ENCODE results near the gene TUBG1. TPM values are rescaled to one million over a fixed set of nuclear protein-coding genes. Genes with fewer than 3 reads are reported as not detected.
A peak's percentile ranks its signal among the peaks of the same experiment; 100 is the strongest.

TUBG1 gene
- total RNA-seq, 2 experiments from 2014 or later: 113 to 114 TPM

DNA sequence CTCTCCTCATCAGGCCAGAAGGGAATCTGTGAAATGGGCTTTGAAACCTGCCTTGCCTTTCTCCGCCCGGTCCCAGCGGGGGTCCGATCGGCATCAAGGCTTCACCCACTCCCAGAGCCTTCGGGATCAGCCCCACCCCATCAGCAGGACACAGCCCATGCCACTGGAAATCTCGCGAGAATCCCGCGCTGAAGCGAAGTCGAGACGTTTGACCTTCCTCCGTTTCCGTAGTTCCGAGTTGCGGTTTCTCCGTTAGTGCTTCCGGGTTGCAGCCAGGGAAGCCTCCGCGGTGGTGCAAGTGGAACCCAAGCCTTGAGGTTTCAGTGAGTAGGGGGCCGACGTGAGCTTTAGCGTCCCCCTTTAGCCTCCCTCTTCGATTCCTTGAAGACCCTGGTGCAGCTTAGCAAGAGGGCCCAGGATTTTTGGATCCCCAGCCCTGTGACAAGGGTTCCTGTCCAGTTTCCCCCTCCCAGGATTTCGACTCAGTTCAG, 47.5 kb upstream of the TUBG1 start, which contains the start of gene COASY:
Gene COASY (plus strand): TSS at position 252 of the 491 bp plus-strand sequence. CDS start 475 bp downstream, outside the sequence.
- peak within 1 kb of the TSS; percentile 73 for H3K4me2 ChIP-seq (ENCODE audit: low read length)
- H3K9me3 ChIP-seq (ENCODE audit: low read length): no peaks in the 10 kb centered on the region
- H3K27ac ChIP-seq (ENCODE audit: low read depth, low read length, poor library complexity, severe bottlenecking): peak within 1 kb of the TSS; percentile 55
- ChIA-PET CTCF (ENCODE audit: unreplicated experiment) (no interaction called here), POLR2A (interaction anchor here (0.6 kb wide), 1 partner anchor 44 kb away, joined by 5 read pairs; no protein-coding TSS in a partner anchor)
- intact Hi-C loops (cut with micrococcal nuclease; ENCODE audit: unreplicated experiment): no loop called here
- no peaks in the 10 kb centered on the region for H4K20me1 ChIP-seq (ENCODE audit: insufficient read depth, low read length)
- peak within 1 kb of the TSS; percentile 81; the same call in 1 of the 2 replicates for H2AFZ ChIP-seq (ENCODE audit: low read length)
- TF ChIP-seq EZH2phosphoT487 (IDR thresholded peaks at IDR 0.05; ENCODE audit: borderline replicate concordance, low read depth, low read length): no peak
- TF ChIP-seq, protein P1, sequence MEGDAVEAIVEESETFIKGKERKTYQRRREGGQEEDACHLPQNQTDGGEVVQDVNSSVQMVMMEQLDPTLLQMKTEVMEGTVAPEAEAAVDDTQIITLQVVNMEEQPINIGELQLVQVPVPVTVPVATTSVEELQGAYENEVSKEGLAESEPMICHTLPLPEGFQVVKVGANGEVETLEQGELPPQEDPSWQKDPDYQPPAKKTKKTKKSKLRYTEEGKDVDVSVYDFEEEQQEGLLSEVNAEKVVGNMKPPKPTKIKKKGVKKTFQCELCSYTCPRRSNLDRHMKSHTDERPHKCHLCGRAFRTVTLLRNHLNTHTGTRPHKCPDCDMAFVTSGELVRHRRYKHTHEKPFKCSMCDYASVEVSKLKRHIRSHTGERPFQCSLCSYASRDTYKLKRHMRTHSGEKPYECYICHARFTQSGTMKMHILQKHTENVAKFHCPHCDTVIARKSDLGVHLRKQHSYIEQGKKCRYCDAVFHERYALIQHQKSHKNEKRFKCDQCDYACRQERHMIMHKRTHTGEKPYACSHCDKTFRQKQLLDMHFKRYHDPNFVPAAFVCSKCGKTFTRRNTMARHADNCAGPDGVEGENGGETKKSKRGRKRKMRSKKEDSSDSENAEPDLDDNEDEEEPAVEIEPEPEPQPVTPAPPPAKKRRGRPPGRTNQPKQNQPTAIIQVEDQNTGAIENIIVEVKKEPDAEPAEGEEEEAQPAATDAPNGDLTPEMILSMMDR (conservative IDR thresholded peaks at IDR 0.05; ENCODE audit: low read length): no peak
- peak within 1 kb of the TSS; percentile 82 for H3K4me3 ChIP-seq (ENCODE audit: low read depth, low read length, poor library complexity, severe bottlenecking)
- peaks cover 39% of the 10 kb centered on the region for H3K36me3 ChIP-seq (ENCODE audit: insufficient read depth, low read length)
- no TSS peak for BruUV-seq (replicated peaks)
- H3K79me2 ChIP-seq (ENCODE audit: insufficient read depth, low read depth, low read length): peaks cover 25% of the 10 kb centered on the region
- H3K4me1 ChIP-seq (ENCODE audit: insufficient read depth, low read length, poor library complexity, severe bottlenecking): peaks cover 34% of the 10 kb centered on the region
- no peaks in the 10 kb centered on the region for H3K9me2 ChIP-seq (ENCODE audit: insufficient read depth, low read length)
- peak; percentile 98 for DNase-seq (ENCODE audit: low spot score)

DNA sequence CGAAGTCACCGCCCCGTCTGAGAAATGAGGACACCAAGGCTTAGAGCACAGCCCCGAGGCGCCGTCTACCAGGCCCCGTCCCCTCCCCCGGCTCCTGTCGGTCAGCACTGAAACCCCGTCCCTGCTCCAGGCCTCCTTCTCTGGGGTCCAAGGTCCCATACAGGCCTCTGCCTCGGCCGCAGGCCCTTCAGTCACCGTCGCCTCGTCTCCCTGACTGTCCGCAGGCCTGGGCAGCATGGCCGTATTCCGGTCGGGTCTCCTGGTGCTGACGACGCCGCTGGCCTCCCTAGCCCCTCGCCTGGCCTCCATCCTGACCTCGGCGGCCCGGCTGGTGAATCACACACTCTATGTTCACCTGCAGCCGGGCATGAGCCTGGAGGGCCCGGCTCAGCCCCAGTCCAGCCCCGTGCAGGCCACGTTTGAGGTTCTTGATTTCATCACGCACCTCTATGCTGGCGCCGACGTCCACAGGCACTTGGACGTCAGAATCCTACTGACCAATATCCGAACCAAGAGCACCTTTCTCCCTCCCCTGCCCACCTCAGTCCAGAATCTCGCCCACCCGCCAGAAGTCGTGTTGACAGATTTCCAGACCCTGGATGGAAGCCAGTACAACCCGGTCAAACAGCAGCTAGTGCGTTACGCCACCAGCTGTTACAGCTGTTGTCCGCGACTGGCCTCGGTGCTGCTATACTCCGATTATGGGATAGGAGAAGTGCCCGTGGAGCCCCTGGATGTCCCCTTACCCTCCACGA, 46.9 kb upstream of the TUBG1 start:
- H3K27ac ChIP-seq (ENCODE audit: low read depth, low read length, poor library complexity, severe bottlenecking): peak overlapping the region; percentile 55
- POLR2A ChIA-PET: no interaction called here
- no peaks in the 10 kb centered on the region for H4K20me1 ChIP-seq (ENCODE audit: insufficient read depth, low read length)
- H3K36me3 ChIP-seq (ENCODE audit: insufficient read depth, low read length): peaks cover 41% of the 10 kb centered on the region
- no peaks in the 10 kb centered on the region for H3K9me2 ChIP-seq (ENCODE audit: insufficient read depth, low read length)
- TSS peak; percentile 79 for BruUV-seq (replicated peaks)
- H3K79me2 ChIP-seq (ENCODE audit: insufficient read depth, low read depth, low read length): peaks cover 29% of the 10 kb centered on the region
- no peak for DNase-seq (ENCODE audit: low spot score)
- TF ChIP-seq, protein P1 (conservative IDR thresholded peaks at IDR 0.05; ENCODE audit: low read length): peak; percentile 25; the same call in 1 of the 2 replicates
- TF ChIP-seq EZH2phosphoT487 (IDR thresholded peaks at IDR 0.05; ENCODE audit: borderline replicate concordance, low read depth, low read length): no peak
- H2AFZ ChIP-seq (ENCODE audit: low read length): peak overlapping the region; percentile 81; the same call in 1 of the 2 replicates
- peak overlapping the region; percentile 73 for H3K4me2 ChIP-seq (ENCODE audit: low read length)
- CTCF ChIA-PET (ENCODE audit: unreplicated experiment): interaction anchor here (0.6 kb wide), 1 partner anchor 16 kb away, joined by 3 read pairs; no protein-coding TSS in a partner anchor
- H3K4me3 ChIP-seq (ENCODE audit: low read depth, low read length, poor library complexity, severe bottlenecking): peak overlapping the region; percentile 82
- no peaks in the 10 kb centered on the region for H3K9me3 ChIP-seq (ENCODE audit: low read length)
- intact Hi-C loops (cut with micrococcal nuclease; ENCODE audit: unreplicated experiment): no loop called here
- H3K4me1 ChIP-seq (ENCODE audit: insufficient read depth, low read length, poor library complexity, severe bottlenecking): peaks cover 34% of the 10 kb centered on the region
